GM23338 (cell line): ENCODE measurements around the gene ZNF418. TPM values are rescaled to one million over a fixed set of nuclear protein-coding genes. Genes with fewer than 3 reads are reported as not detected.
"Not testable (repeated sequence)": the region's sequence is repeated elsewhere in the genome, so short reads cannot be mapped to it uniquely, and the experiment has no call there.

Experiments
- ATAC-seq: fragments of 200-7000 bp; cut with Tn5 transposase; 3 replicates; pipeline ENCODE4 v1.9.1; 2020
- DNase-seq: peaks from one replicate; pipeline ENCODE4 v3.0.0-alpha.2; 2015; ENCODE audit warnings: low spot score
- H2AFZ ChIP-seq: fragments of 200-600 bp; sonication (generic); 2 replicates; pipeline ENCODE4 v1.8.0; 2016; ENCODE audit warnings: antibody characterized with exemption, mild to moderate bottlenecking, moderate library complexity
- H3F3A ChIP-seq: fragments of 200-600 bp; sonication (generic); replicated peaks from 2 replicates; pipeline ENCODE4 v1.8.0; 2017; ENCODE audit warnings: antibody characterized with exemption, mixed run types, low read depth
- H3K27ac ChIP-seq: fragments of 200-600 bp; sonication (generic); 2 replicates; pipeline ENCODE4 v1.6.1; 2016; ENCODE audit warnings: low read depth
- H3K27me3 ChIP-seq: fragments of 200-600 bp; sonication (generic); 2 replicates; pipeline ENCODE4 v1.8.0; 2016; ENCODE audit warnings: mild to moderate bottlenecking, mixed run types, moderate library complexity; ENCODE audit not compliant: insufficient read depth
- H3K36me3 ChIP-seq: fragments of 200-600 bp; sonication (generic); 2 replicates; pipeline ENCODE4 v1.8.0; 2016; ENCODE audit warnings: mild to moderate bottlenecking; ENCODE audit not compliant: insufficient read depth
- H3K4me1 ChIP-seq: fragments of 200-600 bp; sonication (generic); 2 replicates; pipeline ENCODE4 v1.8.0; 2016; ENCODE audit warnings: mild to moderate bottlenecking, moderate library complexity; ENCODE audit not compliant: insufficient read depth
- H3K4me2 ChIP-seq: fragments of 200-600 bp; sonication (generic); 2 replicates; pipeline ENCODE4 v1.7.1; 2017; ENCODE audit warnings: mixed run types
- H3K4me3 ChIP-seq: fragments of 200-600 bp; sonication (generic); 2 replicates; pipeline ENCODE4 v1.6.1; 2016; ENCODE audit warnings: mixed run types
- H3K79me2 ChIP-seq: fragments of 200-600 bp; sonication (generic); replicated peaks from 2 replicates; pipeline ENCODE4 v1.8.0; 2017; ENCODE audit warnings: mild to moderate bottlenecking; ENCODE audit not compliant: insufficient read depth
- H3K9me2 ChIP-seq: fragments of 200-600 bp; sonication (generic); 2 replicates; pipeline ENCODE4 v1.8.0; 2017; ENCODE audit not compliant: insufficient read depth
- H4K20me1 ChIP-seq: fragments of 200-600 bp; sonication (generic); replicated peaks from 2 replicates; pipeline ENCODE4 v1.8.0; 2017; ENCODE audit warnings: mild to moderate bottlenecking; ENCODE audit not compliant: insufficient read depth
- H3K27ac Mint-ChIP-seq: 2 replicates; pipeline ENCODE4 v1.8.0; 2020; ENCODE audit warnings: inconsistent platforms, mild to moderate bottlenecking, moderate library complexity, mixed read lengths
- H3K27me3 Mint-ChIP-seq: 3 replicates; pipeline ENCODE4 v1.8.0; 2022; ENCODE audit warnings: low read depth, mild to moderate bottlenecking, moderate library complexity, mixed read lengths, inconsistent platforms; ENCODE audit not compliant: insufficient read depth, poor library complexity
- H3K36me3 Mint-ChIP-seq: 3 replicates; pipeline ENCODE4 v1.8.0; 2021; ENCODE audit warnings: low read depth, mild to moderate bottlenecking, inconsistent platforms, moderate library complexity, mixed read lengths
- H3K4me1 Mint-ChIP-seq: 3 replicates; pipeline ENCODE4 v1.8.0; 2020; ENCODE audit warnings: mild to moderate bottlenecking, inconsistent platforms, mixed read lengths
- H3K4me3 Mint-ChIP-seq: 3 replicates; pipeline ENCODE4 v1.8.0; 2021; ENCODE audit warnings: moderate library complexity, mild to moderate bottlenecking, inconsistent platforms, mixed read lengths
- H3K9me3 Mint-ChIP-seq: 3 replicates; pipeline ENCODE4 v1.8.0; 2020; ENCODE audit warnings: moderate library complexity, mild to moderate bottlenecking, inconsistent platforms, mixed read lengths
- CREB1 ChIP-seq: fragments of 250-450 bp; sonication (Bioruptor Pico); IDR thresholded peaks from 2 replicates; pipeline ENCODE4 v1.5.0; 2020; ENCODE audit warnings: low read depth, mild to moderate bottlenecking, moderate library complexity
- POLR2AphosphoS5 ChIP-seq: IDR thresholded peaks from 2 replicates; pipeline ENCODE4 v1.6.1; 2016; ENCODE audit warnings: antibody characterized with exemption, low read depth
- polyA plus RNA-seq: library from polyadenylated mRNA; unstranded; fragments of >200 nt; fragmentation: Nextera tagmentation; extraction: Ambion mirVana; gene quantifications from 2 replicates; pipeline ENCODE4 v1.2.1, GENCODE V29; 2016
- total RNA-seq: library from RNA; depleted of rRNA; stranded (reverse); fragments of >200 nt; shearing (Covaris generic); gene quantifications from 2 replicates; pipeline ENCODE4 v1.2.3, GENCODE V29; 2014
- TF ChIP-seq, protein P1 (sequence below): IDR thresholded peaks from one replicate; pipeline ENCODE4 v1.6.1; 2018; ENCODE audit warnings: antibody characterized with exemption; ENCODE audit not compliant: unreplicated experiment
- TF ChIP-seq, protein P2 (sequence below): IDR thresholded peaks from 2 replicates; pipeline ENCODE4 v1.6.1; 2016; ENCODE audit warnings: antibody characterized with exemption
- TF ChIP-seq, protein P3 (sequence below), 2 experiments: fragments of 200-600 bp in 1 of 2; sonication (generic) in 1 of 2; conservative IDR thresholded peaks; 2 replicates each; pipeline versions ENCODE4 v1.5.1 to v1.6.1; 2016 to 2017; ENCODE audit warnings: antibody characterized with exemption in 2 of 2, low read depth in 2 of 2, mild to moderate bottlenecking in 2 of 2, moderate library complexity in 1 of 2

ZNF418 gene
- total and polyA plus RNA-seq, 2 experiments from 2014 or later: 11.1 to 13.4 TPM

DNA sequence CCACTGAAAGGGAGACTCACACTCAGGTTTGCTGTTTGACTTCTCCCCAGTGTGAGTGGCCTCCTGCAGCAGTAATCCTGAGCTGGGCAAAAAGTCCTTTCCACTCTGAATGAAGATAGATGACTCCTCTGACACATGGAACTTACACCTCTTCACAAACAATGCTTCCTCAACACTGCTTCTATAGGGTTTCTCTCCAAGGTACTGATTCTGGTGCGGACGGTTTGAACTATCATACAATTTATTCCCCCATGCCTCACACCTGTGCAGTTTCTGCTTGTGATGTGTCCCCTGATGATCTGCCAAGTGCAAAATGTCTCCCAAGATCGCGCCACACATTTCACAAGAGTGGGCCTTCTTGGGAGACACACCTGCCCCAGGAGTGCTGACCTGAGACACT is 7.6 kb downstream of the ZNF418 start (continued):
- TF ChIP-seq, protein P1, sequence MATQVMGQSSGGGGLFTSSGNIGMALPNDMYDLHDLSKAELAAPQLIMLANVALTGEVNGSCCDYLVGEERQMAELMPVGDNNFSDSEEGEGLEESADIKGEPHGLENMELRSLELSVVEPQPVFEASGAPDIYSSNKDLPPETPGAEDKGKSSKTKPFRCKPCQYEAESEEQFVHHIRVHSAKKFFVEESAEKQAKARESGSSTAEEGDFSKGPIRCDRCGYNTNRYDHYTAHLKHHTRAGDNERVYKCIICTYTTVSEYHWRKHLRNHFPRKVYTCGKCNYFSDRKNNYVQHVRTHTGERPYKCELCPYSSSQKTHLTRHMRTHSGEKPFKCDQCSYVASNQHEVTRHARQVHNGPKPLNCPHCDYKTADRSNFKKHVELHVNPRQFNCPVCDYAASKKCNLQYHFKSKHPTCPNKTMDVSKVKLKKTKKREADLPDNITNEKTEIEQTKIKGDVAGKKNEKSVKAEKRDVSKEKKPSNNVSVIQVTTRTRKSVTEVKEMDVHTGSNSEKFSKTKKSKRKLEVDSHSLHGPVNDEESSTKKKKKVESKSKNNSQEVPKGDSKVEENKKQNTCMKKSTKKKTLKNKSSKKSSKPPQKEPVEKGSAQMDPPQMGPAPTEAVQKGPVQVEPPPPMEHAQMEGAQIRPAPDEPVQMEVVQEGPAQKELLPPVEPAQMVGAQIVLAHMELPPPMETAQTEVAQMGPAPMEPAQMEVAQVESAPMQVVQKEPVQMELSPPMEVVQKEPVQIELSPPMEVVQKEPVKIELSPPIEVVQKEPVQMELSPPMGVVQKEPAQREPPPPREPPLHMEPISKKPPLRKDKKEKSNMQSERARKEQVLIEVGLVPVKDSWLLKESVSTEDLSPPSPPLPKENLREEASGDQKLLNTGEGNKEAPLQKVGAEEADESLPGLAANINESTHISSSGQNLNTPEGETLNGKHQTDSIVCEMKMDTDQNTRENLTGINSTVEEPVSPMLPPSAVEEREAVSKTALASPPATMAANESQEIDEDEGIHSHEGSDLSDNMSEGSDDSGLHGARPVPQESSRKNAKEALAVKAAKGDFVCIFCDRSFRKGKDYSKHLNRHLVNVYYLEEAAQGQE: no peak

DNA sequence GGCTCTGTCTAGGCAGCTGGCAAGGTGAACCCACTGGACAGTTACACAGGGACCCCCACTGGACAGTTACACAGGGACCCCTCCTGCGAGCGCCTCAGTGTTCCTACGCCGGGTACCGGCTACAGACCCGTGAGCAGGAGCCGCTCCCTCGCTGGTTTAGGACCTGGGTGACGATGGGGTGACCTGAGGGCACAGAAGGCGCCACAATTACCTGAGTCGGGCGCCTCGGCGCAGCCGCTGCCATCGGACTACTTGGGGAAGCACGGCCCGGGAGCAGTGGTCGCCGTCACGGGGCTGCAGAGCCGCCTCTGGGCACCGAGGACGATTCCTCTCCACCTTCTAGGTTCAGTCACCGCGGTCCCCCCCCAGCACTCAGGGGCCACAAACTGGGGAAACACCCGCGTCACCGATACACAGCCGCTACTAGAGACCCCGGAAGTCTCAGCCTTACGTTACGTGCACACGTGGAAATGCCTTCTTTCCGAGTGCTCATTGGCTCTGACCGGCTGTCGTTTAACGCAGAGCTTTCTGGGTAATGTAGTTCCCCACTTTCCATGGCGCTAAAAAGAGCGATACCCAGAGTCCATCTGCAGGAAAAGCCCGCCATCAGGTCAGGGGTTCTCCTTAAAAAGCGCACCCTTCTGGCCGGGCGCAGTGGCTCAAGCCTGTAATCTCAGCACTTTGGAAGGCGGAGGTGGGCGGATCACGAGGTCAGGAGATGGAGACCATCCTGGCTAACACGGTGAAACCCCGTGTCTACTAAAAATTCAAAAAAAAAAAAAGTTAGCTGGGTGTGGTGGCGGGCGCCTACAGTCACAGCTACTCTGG is 18.8 kb downstream of the ZNF418 start, which contains the start of gene ZNF417:
Gene ZNF417, minus strand, starts transcription at position 425 of the 828 bp plus-strand sequence. Its CDS starts 181 bp downstream, at position 244.
- ATAC-seq: peak; percentile 97
- not testable (repeated sequence) for H4K20me1 ChIP-seq, H3K9me2 ChIP-seq, H3K36me3 ChIP-seq, H3K27me3 ChIP-seq, H3K9me3 Mint-ChIP-seq
- H3K27ac Mint-ChIP-seq: peak within 1 kb of the TSS; percentile 96
- 0 out of 2 replicates have a peak within 1 kb of the TSS, but pooled peaks have one; percentile 59 for H2AFZ ChIP-seq
- H3K27ac ChIP-seq: peak within 1 kb of the TSS; percentile 89
- peaks cover 12% of the 10 kb centered on the region for H3K4me1 ChIP-seq
- H3K4me2 ChIP-seq: peak within 1 kb of the TSS; percentile 99
- peaks cover 66% of the 10 kb centered on the region for H3K36me3 Mint-ChIP-seq
- H3K4me3 Mint-ChIP-seq: peak within 1 kb of the TSS; percentile 95
- TF ChIP-seq, protein P2, sequence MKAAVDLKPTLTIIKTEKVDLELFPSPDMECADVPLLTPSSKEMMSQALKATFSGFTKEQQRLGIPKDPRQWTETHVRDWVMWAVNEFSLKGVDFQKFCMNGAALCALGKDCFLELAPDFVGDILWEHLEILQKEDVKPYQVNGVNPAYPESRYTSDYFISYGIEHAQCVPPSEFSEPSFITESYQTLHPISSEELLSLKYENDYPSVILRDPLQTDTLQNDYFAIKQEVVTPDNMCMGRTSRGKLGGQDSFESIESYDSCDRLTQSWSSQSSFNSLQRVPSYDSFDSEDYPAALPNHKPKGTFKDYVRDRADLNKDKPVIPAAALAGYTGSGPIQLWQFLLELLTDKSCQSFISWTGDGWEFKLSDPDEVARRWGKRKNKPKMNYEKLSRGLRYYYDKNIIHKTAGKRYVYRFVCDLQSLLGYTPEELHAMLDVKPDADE: peak; percentile 96
- TF ChIP-seq POLR2AphosphoS5 (peak; percentile 87), CREB1 (CRISPR knock-in tag) (peak; percentile 90)
- TF ChIP-seq, protein P3, sequence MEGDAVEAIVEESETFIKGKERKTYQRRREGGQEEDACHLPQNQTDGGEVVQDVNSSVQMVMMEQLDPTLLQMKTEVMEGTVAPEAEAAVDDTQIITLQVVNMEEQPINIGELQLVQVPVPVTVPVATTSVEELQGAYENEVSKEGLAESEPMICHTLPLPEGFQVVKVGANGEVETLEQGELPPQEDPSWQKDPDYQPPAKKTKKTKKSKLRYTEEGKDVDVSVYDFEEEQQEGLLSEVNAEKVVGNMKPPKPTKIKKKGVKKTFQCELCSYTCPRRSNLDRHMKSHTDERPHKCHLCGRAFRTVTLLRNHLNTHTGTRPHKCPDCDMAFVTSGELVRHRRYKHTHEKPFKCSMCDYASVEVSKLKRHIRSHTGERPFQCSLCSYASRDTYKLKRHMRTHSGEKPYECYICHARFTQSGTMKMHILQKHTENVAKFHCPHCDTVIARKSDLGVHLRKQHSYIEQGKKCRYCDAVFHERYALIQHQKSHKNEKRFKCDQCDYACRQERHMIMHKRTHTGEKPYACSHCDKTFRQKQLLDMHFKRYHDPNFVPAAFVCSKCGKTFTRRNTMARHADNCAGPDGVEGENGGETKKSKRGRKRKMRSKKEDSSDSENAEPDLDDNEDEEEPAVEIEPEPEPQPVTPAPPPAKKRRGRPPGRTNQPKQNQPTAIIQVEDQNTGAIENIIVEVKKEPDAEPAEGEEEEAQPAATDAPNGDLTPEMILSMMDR (conservative IDR thresholded peaks at IDR 0.05; ENCODE audit: low read depth in 2 of 2): peak; percentile 60 to 73
- peaks cover 14% of the 10 kb centered on the region for H3F3A ChIP-seq
- H3K79me2 ChIP-seq: peaks cover 34% of the 10 kb centered on the region
- H3K4me3 ChIP-seq: peak within 1 kb of the TSS; percentile 94
- peak; percentile 99 for DNase-seq
- peaks cover 21% of the 10 kb centered on the region for H3K4me1 Mint-ChIP-seq
- H3K27me3 Mint-ChIP-seq: peaks cover 15% of the 10 kb centered on the region
